ENCODE data around the gene ADRA1B. TPM values are rescaled to one million over a fixed set of nuclear protein-coding genes. Genes with fewer than 3 reads are reported as not detected.
A peak's percentile ranks its signal among the peaks of the same experiment; 100 is the strongest.

ADRA1B gene
- total and polyA plus RNA-seq, 9 donors: 0.87 to 9.1 (median 3.5) TPM

- Histone ChIP-seq H3K36me3 (no peaks in the 10 kb centered on the region), H3K9me3 (no peaks in the 10 kb centered on the region), H3K4me3 (peak overlapping the region; percentile 42), H3K27me3 (no peaks in the 10 kb centered on the region), H3K27ac (peak overlapping the region; percentile 60 to 65), H3K4me1 (ENCODE audit: insufficient read depth) (peaks cover 7% of the 10 kb centered on the region)
- WGBS, 3 donors: 88 to 93% (median 91%) methylated on average over 34 to 36 of the region's 36 CpGs
- DNase-seq: peak in 2 of 5 donors; percentile 35 to 41
- no peak for TF ChIP-seq POLR2A (IDR thresholded peaks at IDR 0.05)
- TF ChIP-seq EP300 (IDR thresholded peaks at IDR 0.05): no peak
- TF ChIP-seq CTCF (IDR thresholded peaks at IDR 0.05): no peak
- intact Hi-C loops (cut with DNase I): loop anchor here (1.0 to 10.0 kb wide), 8 partner anchors 142 to 474 kb away; no protein-coding TSS in a partner anchor
Observed at GRCh38 chr5:159916841-159917761, 819 bp downstream of the ADRA1B start.

DNA sequence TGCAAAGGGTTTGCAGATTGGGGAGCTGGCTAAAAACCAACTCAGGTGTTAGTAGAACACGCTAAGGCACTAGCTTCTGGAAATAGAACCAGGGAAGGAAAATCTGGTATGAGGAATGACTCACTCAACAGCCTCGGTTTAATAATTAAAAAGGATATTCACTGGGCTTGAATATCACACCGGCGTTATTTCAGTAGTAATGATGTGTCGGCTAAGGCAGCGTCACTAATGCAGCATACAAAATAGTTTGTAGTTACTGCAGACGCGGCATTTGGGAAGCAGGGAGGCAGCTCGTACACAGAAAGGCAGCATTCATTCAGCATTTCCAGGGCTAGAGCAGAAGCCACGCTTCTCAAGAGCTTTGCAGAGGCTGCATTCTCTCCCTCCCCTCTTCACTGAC lies 1.7 kb downstream of the ADRA1B start:
- no peaks in the 10 kb centered on the region for H3K36me3 ChIP-seq
- peaks cover 3% of the 10 kb centered on the region for H3K4me1 ChIP-seq (ENCODE audit: insufficient read depth)
- WGBS, 3 donors: 54 to 76% (median 60%) methylated on average over 10 of the region's 10 CpGs
- no peak overlapping the region for H3K4me3 ChIP-seq
- H3K9me3 ChIP-seq: no peaks in the 10 kb centered on the region
- no peak for DNase-seq
- H3K27me3 ChIP-seq: no peaks in the 10 kb centered on the region
- intact Hi-C loops (cut with DNase I): loop anchor here in 3 of 4 donors (2.0 to 10.0 kb wide), 7 partner anchors 143 to 475 kb away; no protein-coding TSS in a partner anchor
- peak overlapping the region in 1 of 2 donors; percentile 48 for H3K27ac ChIP-seq
- TF ChIP-seq CTCF (IDR thresholded peaks at IDR 0.05): no peak
- no peak for TF ChIP-seq POLR2A (IDR thresholded peaks at IDR 0.05)
- TF ChIP-seq EP300 (IDR thresholded peaks at IDR 0.05): no peak

DNA sequence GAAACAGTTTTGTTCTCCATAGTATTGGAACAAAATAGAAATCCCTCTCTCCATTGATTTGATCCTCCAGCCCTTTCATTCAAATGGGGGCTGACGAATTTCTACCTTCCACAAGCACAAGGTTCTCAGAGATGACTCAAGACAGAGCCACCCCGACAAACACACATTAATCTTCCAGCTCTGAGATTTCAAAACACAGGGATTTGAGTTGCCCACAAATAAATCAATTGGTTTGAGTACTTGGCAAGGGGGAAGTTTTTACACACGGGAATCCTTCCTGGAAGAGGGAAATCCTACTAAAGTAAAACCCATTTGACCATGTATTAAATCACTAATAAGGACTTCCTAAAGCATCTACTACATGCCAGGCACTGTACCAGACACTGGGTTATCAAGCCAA lies 5.4 kb downstream of the ADRA1B start:
- H3K27ac ChIP-seq: no peak overlapping the region
- no peaks in the 10 kb centered on the region for H3K4me1 ChIP-seq (ENCODE audit: insufficient read depth)
- intact Hi-C loops (cut with DNase I): loop anchor here in 1 of 4 donors (5.0 kb wide), 1 partner anchor 489 kb away; no protein-coding TSS in a partner anchor
- DNase-seq: no peak
- no peaks in the 10 kb centered on the region for H3K36me3 ChIP-seq
- TF ChIP-seq CTCF (IDR thresholded peaks at IDR 0.05) (no peak), EP300 (IDR thresholded peaks at IDR 0.05) (no peak), POLR2A (IDR thresholded peaks at IDR 0.05) (no peak)
- 71 to 75% (median 75%) methylated on average over 3 of the region's 3 CpGs for WGBS, 3 donors
- no peak overlapping the region for H3K4me3 ChIP-seq
- no peaks in the 10 kb centered on the region for H3K27me3 ChIP-seq
- H3K9me3 ChIP-seq: no peaks in the 10 kb centered on the region

GRCh38 chr5:159923008-159923407 lies 6.7 kb downstream of the ADRA1B start:
- intact Hi-C loops (cut with DNase I): loop anchor here in 1 of 4 donors (5.0 kb wide), 1 partner anchor 491 kb away; no protein-coding TSS in a partner anchor
- H3K4me1 ChIP-seq (ENCODE audit: insufficient read depth): no peaks in the 10 kb centered on the region
- no peak for TF ChIP-seq CTCF (IDR thresholded peaks at IDR 0.05)
- TF ChIP-seq POLR2A (IDR thresholded peaks at IDR 0.05): no peak
- no peak for TF ChIP-seq EP300 (IDR thresholded peaks at IDR 0.05)
- H3K9me3 ChIP-seq: no peaks in the 10 kb centered on the region
- H3K36me3 ChIP-seq: no peaks in the 10 kb centered on the region
- no peak for DNase-seq
- no peaks in the 10 kb centered on the region for H3K27me3 ChIP-seq
- H3K27ac ChIP-seq: no peak overlapping the region
- no peak overlapping the region for H3K4me3 ChIP-seq
- WGBS, 3 donors: 77 to 82% (median 82%) methylated on average over 7 of the region's 7 CpGs

Data from ovary (tissue), 9 donors.